Measurements from ENCODE around the gene NCKAP5.

DNA sequence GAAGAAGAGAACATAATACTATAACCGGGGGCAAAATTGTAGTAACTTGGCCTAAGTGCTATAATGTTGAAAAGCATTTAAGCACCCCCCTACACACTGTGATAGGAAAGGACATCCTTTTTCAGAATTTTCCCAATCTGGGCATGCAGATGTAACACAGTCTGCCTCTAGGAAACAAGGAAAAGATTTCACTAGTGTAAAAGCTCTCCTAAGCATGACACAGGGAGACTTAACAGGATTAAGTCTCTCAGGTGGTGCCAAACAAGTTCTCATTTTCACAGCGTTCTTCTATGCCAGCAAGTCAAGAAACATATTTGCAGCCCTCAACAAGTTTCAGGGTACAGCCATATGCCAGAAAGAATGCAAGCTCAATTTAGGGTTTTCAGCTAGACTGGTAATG is 53.0 kb downstream of the NCKAP5 start:
- TF ChIP-seq, protein P1, sequence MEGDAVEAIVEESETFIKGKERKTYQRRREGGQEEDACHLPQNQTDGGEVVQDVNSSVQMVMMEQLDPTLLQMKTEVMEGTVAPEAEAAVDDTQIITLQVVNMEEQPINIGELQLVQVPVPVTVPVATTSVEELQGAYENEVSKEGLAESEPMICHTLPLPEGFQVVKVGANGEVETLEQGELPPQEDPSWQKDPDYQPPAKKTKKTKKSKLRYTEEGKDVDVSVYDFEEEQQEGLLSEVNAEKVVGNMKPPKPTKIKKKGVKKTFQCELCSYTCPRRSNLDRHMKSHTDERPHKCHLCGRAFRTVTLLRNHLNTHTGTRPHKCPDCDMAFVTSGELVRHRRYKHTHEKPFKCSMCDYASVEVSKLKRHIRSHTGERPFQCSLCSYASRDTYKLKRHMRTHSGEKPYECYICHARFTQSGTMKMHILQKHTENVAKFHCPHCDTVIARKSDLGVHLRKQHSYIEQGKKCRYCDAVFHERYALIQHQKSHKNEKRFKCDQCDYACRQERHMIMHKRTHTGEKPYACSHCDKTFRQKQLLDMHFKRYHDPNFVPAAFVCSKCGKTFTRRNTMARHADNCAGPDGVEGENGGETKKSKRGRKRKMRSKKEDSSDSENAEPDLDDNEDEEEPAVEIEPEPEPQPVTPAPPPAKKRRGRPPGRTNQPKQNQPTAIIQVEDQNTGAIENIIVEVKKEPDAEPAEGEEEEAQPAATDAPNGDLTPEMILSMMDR (conservative IDR thresholded peaks at IDR 0.05; ENCODE audit: low read depth, low read length), result no peak
- no peak for TF ChIP-seq EZH2phosphoT487 (IDR thresholded peaks at IDR 0.05; ENCODE audit: borderline replicate concordance, low read length)

All from PC-3 (cell line).